ENCODE measurements around the gene TRIM38. TPM values are rescaled to one million over a fixed set of nuclear protein-coding genes. Genes with fewer than 3 reads are reported as not detected.

The TRIM38 gene
- total RNA-seq, 2 donors from 2014 or later = 9.7 to 13.4 TPM

GRCh38 chr6:26022132-26022472 is 59.5 kb downstream of the TRIM38 start:
- no peak for TF ChIP-seq CTCF (IDR thresholded peaks at IDR 0.05)
- no peaks in the 10 kb centered on the region for H3K9me3 ChIP-seq
- peak overlapping the region; percentile 53 for H3K4me3 ChIP-seq
- H3K4me1 ChIP-seq = no peaks in the 10 kb centered on the region
- H3K9ac ChIP-seq (ENCODE audit: low read depth in 2 of 2, low read length in 2 of 2) = peak overlapping the region; percentile 86 to 91
- no peaks in the 10 kb centered on the region for H3K27me3 ChIP-seq
- no peaks in the 10 kb centered on the region for H3K36me3 ChIP-seq
- intact Hi-C loops (cut with DNase I) = no loop called here
- H3K27ac ChIP-seq = peak overlapping the region; percentile 99
- peak; percentile 70 for DNase-seq

- Histone ChIP-seq H3K9me3 (no peaks in the 10 kb centered on the region), H3K9ac (ENCODE audit: low read depth in 2 of 2, low read length in 2 of 2) (peak overlapping the region in 1 of 2 donors; percentile 91), H3K36me3 (no peaks in the 10 kb centered on the region), H3K4me3 (no peak overlapping the region), H3K4me1 (no peaks in the 10 kb centered on the region), H3K27me3 (no peaks in the 10 kb centered on the region), H3K27ac (no peak overlapping the region)
- no peak for TF ChIP-seq CTCF (IDR thresholded peaks at IDR 0.05)
- no peak for DNase-seq
- intact Hi-C loops (cut with DNase I) = no loop called here
These were observed 60.1 kb downstream of the TRIM38 start for GRCh38 chr6:26022737-26023136.

GRCh38 chr6:26024651-26025046 is 62.0 kb downstream of the TRIM38 start:
- H3K4me3 ChIP-seq = no peak overlapping the region
- no peaks in the 10 kb centered on the region for H3K27me3 ChIP-seq
- intact Hi-C loops (cut with DNase I) = no loop called here
- no peaks in the 10 kb centered on the region for H3K9me3 ChIP-seq
- H3K36me3 ChIP-seq = no peaks in the 10 kb centered on the region
- no peak for TF ChIP-seq CTCF (IDR thresholded peaks at IDR 0.05)
- H3K9ac ChIP-seq (ENCODE audit: low read depth in 2 of 2, low read length in 2 of 2) = no peak overlapping the region
- no peaks in the 10 kb centered on the region for H3K4me1 ChIP-seq
- H3K27ac ChIP-seq = no peak overlapping the region
- DNase-seq = no peak

- no peak for DNase-seq
- no peak for TF ChIP-seq CTCF (IDR thresholded peaks at IDR 0.05)
- no peaks in the 10 kb centered on the region for H3K4me1 ChIP-seq
- peak overlapping the region in 1 of 2 donors; percentile 68 for H3K9ac ChIP-seq (ENCODE audit: low read depth in 2 of 2, low read length in 2 of 2)
- H3K4me3 ChIP-seq = no peak overlapping the region
- H3K9me3 ChIP-seq = no peaks in the 10 kb centered on the region
- H3K36me3 ChIP-seq = no peaks in the 10 kb centered on the region
- peak overlapping the region; percentile 98 for H3K27ac ChIP-seq
- intact Hi-C loops (cut with DNase I) = no loop called here
- no peaks in the 10 kb centered on the region for H3K27me3 ChIP-seq
These were observed 62.7 kb downstream of the TRIM38 start for GRCh38 chr6:26025047-26025893.

- Histone ChIP-seq H3K9me3 (no peaks in the 10 kb centered on the region), H3K9ac (ENCODE audit: low read depth in 2 of 2, low read length in 2 of 2) (peak overlapping the region; percentile 68 to 73), H3K36me3 (no peaks in the 10 kb centered on the region), H3K27ac (peak overlapping the region; percentile 98), H3K27me3 (no peaks in the 10 kb centered on the region), H3K4me1 (no peaks in the 10 kb centered on the region), H3K4me3 (peak overlapping the region; percentile 55)
- intact Hi-C loops (cut with DNase I) = no loop called here
- TF ChIP-seq CTCF (IDR thresholded peaks at IDR 0.05) = peak; percentile 77
- DNase-seq = peak; percentile 98
These were observed 63.6 kb downstream of the TRIM38 start for GRCh38 chr6:26025894-26026832.

Data from colonic mucosa (tissue), 4 donors.